22Rv1 (cell line): ENCODE measurements around the gene TMC4.

ENCODE experiments used
- ZFX ChIP-seq: fragments of 450-650 bp; IDR thresholded peaks from 2 replicates; pipeline ENCODE4 v1.6.1; 2017; ENCODE audit warnings: antibody characterized with exemption, borderline replicate concordance
- TF ChIP-seq, protein P1 (sequence below): fragments of 450-650 bp; IDR thresholded peaks from 2 replicates; pipeline ENCODE4 v1.5.1; 2017; ENCODE audit warnings: mild to moderate bottlenecking

DNA sequence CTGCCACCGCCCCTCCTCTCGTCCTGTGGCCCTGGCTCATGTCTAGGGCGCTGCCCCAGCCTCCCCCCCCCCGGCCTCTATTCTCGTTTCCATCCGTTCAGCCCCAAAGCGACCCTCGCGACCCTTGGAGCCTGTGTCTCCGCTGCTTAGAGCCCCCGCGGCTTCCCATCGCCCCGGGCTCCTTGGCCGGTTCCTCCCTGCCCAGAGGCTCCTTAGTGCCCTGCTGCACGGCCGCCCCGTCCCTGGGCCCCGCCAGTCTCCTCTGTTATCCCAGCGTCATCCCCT is 44.6 kb downstream of the TMC4 start:
- TF ChIP-seq, protein P1, sequence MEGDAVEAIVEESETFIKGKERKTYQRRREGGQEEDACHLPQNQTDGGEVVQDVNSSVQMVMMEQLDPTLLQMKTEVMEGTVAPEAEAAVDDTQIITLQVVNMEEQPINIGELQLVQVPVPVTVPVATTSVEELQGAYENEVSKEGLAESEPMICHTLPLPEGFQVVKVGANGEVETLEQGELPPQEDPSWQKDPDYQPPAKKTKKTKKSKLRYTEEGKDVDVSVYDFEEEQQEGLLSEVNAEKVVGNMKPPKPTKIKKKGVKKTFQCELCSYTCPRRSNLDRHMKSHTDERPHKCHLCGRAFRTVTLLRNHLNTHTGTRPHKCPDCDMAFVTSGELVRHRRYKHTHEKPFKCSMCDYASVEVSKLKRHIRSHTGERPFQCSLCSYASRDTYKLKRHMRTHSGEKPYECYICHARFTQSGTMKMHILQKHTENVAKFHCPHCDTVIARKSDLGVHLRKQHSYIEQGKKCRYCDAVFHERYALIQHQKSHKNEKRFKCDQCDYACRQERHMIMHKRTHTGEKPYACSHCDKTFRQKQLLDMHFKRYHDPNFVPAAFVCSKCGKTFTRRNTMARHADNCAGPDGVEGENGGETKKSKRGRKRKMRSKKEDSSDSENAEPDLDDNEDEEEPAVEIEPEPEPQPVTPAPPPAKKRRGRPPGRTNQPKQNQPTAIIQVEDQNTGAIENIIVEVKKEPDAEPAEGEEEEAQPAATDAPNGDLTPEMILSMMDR, result no peak
- no peak for TF ChIP-seq ZFX
